MM.1S (cell line): Measurements from ENCODE around the gene CLEC3B.

Source experiments
- EZH2 ChIP-seq: fragments of 300-600 bp; sonication (generic); optimal IDR thresholded peaks from 2 replicates; pipeline ENCODE3; 2017; ENCODE audit warnings: low read depth, mild to moderate bottlenecking, antibody characterized with exemption, low read length, mixed read lengths
- EZH2phosphoT487 ChIP-seq: fragments of 300-600 bp; sonication (generic); IDR thresholded peaks from 2 replicates; pipeline ENCODE4 v1.6.1; 2018; ENCODE audit warnings: antibody characterized with exemption, low read length
- TF ChIP-seq, protein P1 (sequence below): fragments of 300-600 bp; sonication (generic); IDR thresholded peaks from 2 replicates; pipeline ENCODE4 v1.5.1; 2016; ENCODE audit warnings: antibody characterized with exemption, low read length, mixed read lengths

- TF ChIP-seq, protein P1, sequence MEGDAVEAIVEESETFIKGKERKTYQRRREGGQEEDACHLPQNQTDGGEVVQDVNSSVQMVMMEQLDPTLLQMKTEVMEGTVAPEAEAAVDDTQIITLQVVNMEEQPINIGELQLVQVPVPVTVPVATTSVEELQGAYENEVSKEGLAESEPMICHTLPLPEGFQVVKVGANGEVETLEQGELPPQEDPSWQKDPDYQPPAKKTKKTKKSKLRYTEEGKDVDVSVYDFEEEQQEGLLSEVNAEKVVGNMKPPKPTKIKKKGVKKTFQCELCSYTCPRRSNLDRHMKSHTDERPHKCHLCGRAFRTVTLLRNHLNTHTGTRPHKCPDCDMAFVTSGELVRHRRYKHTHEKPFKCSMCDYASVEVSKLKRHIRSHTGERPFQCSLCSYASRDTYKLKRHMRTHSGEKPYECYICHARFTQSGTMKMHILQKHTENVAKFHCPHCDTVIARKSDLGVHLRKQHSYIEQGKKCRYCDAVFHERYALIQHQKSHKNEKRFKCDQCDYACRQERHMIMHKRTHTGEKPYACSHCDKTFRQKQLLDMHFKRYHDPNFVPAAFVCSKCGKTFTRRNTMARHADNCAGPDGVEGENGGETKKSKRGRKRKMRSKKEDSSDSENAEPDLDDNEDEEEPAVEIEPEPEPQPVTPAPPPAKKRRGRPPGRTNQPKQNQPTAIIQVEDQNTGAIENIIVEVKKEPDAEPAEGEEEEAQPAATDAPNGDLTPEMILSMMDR: no peak
- no peak for TF ChIP-seq EZH2
- TF ChIP-seq EZH2phosphoT487: no peak
Observed at GRCh38 chr3:45081506-45082141, 55.5 kb downstream of the CLEC3B start.
